ENCODE data around the gene SRCIN1. TPM values are rescaled to one million over a fixed set of nuclear protein-coding genes. Genes with fewer than 3 reads are reported as not detected.

Gene SRCIN1
- polyA plus RNA-seq, 2 donors, result 2.2 to 2.5 TPM

DNA sequence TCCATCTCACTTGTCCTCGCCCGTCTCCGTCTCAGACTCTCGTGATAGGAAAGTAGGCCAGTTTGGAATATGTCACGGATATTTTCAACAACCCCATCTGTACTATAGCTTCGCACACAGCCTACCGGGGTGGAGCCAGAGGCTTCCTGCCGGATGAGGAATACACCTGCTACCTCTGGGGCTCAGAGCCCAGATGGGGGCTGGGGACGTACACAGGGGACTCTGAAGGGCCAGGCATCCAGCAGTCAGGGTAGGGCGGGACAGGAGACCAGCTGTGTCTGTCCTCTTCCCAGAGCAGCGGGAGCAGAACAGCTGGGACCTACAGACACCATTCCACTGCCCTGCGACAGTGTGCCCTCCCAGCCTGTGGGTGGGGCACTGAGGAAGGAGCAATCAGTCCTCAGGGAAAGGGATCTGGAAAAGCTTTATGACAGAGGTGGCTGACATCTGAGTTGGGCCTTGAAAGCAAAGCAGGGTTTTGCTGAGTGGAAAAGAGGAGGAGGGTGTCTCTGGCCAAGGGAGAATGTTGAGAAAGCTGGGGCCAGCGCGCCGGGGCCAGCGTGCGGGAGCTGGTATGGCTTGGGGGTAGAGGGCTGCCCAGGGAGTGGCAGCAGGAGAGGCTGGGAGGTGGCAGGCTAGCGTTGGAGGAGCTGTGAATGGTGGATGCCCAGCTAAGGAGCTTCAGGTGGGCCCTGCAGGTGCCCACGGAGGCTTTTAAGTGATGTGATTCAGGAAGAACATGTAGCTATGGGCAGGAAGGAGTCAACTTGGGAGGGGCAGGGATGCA is 11.5 kb upstream of the SRCIN1 start:
- H3K27ac ChIP-seq (ENCODE audit: low read depth in 2 of 2, low read length in 1 of 2), result no peak overlapping the region
- no peaks in the 10 kb centered on the region for H3K4me1 ChIP-seq (ENCODE audit: control insufficient read depth in 2 of 2, insufficient read depth in 2 of 2, low read length in 1 of 2)
- H3K36me3 ChIP-seq (ENCODE audit: control insufficient read depth in 2 of 2, insufficient read depth in 2 of 2, low read length in 1 of 2), result no peaks in the 10 kb centered on the region
- no peaks in the 10 kb centered on the region for H3K27me3 ChIP-seq (ENCODE audit: control insufficient read depth in 1 of 2, insufficient read depth in 2 of 2, low read length in 2 of 2)
- no peak overlapping the region for H3K4me3 ChIP-seq (ENCODE audit: low read depth in 1 of 2, low read length in 2 of 2)
- WGBS, 2 donors, result 80% methylated on average over 19 of the region's 19 CpGs
- H3K9me3 ChIP-seq (ENCODE audit: control insufficient read depth in 2 of 2, insufficient read depth in 1 of 2, low read depth in 1 of 2, low read length in 1 of 2), result no peaks in the 10 kb centered on the region

DNA sequence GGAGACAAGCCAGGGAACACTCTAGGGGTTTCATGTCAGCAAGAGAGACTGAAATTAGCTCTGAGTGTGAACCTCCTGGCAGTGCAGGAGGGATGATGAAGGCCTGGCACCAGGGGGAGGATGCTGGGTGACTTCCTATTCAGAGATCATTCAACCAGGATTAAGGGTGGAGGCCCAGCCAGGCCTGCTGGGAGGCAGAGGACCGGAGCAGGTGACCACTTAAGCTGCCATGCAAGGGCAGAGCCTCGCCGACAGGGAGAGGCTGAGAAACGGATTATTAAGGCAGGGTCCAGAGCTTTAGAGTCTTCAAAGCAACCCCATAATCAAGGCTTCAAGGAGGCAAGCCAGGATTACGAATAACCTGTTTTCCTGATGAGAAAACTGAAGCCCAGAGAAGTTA is 10.6 kb upstream of the SRCIN1 start:
- Histone ChIP-seq H3K27me3 (ENCODE audit: control insufficient read depth in 1 of 2, insufficient read depth in 2 of 2, low read length in 2 of 2) (no peaks in the 10 kb centered on the region), H3K36me3 (ENCODE audit: control insufficient read depth in 2 of 2, insufficient read depth in 2 of 2, low read length in 1 of 2) (no peaks in the 10 kb centered on the region), H3K9me3 (ENCODE audit: control insufficient read depth in 2 of 2, insufficient read depth in 1 of 2, low read depth in 1 of 2, low read length in 1 of 2) (peaks cover 0 to 7% of the 10 kb centered on the region in 2 donors), H3K27ac (ENCODE audit: low read depth in 2 of 2, low read length in 1 of 2) (no peak overlapping the region), H3K4me1 (ENCODE audit: control insufficient read depth in 2 of 2, insufficient read depth in 2 of 2, low read length in 1 of 2) (no peaks in the 10 kb centered on the region), H3K4me3 (ENCODE audit: low read depth in 1 of 2, low read length in 2 of 2) (no peak overlapping the region)
- 72 to 80% methylated on average over 5 of the region's 5 CpGs for WGBS, 2 donors

GRCh38 chr17:38613981-38614779 is 8.4 kb upstream of the SRCIN1 start:
- Histone ChIP-seq H3K27ac (ENCODE audit: low read depth in 2 of 2, low read length in 1 of 2) (no peak overlapping the region), H3K4me1 (ENCODE audit: control insufficient read depth in 2 of 2, insufficient read depth in 2 of 2, low read length in 1 of 2) (no peaks in the 10 kb centered on the region), H3K36me3 (ENCODE audit: control insufficient read depth in 2 of 2, insufficient read depth in 2 of 2, low read length in 1 of 2) (no peaks in the 10 kb centered on the region), H3K9me3 (ENCODE audit: control insufficient read depth in 2 of 2, insufficient read depth in 1 of 2, low read depth in 1 of 2, low read length in 1 of 2) (peaks cover 0 to 7% of the 10 kb centered on the region in 2 donors), H3K4me3 (ENCODE audit: low read depth in 1 of 2, low read length in 2 of 2) (no peak overlapping the region), H3K27me3 (ENCODE audit: control insufficient read depth in 1 of 2, insufficient read depth in 2 of 2, low read length in 2 of 2) (no peaks in the 10 kb centered on the region)
- 69 to 80% methylated on average over 7 of the region's 7 CpGs for WGBS, 2 donors

- 85 to 89% methylated on average over 2 of the region's 2 CpGs for WGBS, 2 donors
- H3K4me1 ChIP-seq (ENCODE audit: control insufficient read depth in 2 of 2, insufficient read depth in 2 of 2, low read length in 1 of 2), result no peaks in the 10 kb centered on the region
- H3K27me3 ChIP-seq (ENCODE audit: control insufficient read depth in 1 of 2, insufficient read depth in 2 of 2, low read length in 2 of 2), result no peaks in the 10 kb centered on the region
- peaks cover 0 to 7% of the 10 kb centered on the region in 2 donors for H3K9me3 ChIP-seq (ENCODE audit: control insufficient read depth in 2 of 2, insufficient read depth in 1 of 2, low read depth in 1 of 2, low read length in 1 of 2)
- no peak overlapping the region for H3K27ac ChIP-seq (ENCODE audit: low read depth in 2 of 2, low read length in 1 of 2)
- no peak overlapping the region for H3K4me3 ChIP-seq (ENCODE audit: low read depth in 1 of 2, low read length in 2 of 2)
- no peaks in the 10 kb centered on the region for H3K36me3 ChIP-seq (ENCODE audit: control insufficient read depth in 2 of 2, insufficient read depth in 2 of 2, low read length in 1 of 2)
Measured at GRCh38 chr17:38613525-38613980, 7.8 kb upstream of the SRCIN1 start.

GRCh38 chr17:38611872-38612376 is 6.2 kb upstream of the SRCIN1 start:
- Histone ChIP-seq H3K27me3 (ENCODE audit: control insufficient read depth in 1 of 2, insufficient read depth in 2 of 2, low read length in 2 of 2) (no peaks in the 10 kb centered on the region), H3K36me3 (ENCODE audit: control insufficient read depth in 2 of 2, insufficient read depth in 2 of 2, low read length in 1 of 2) (no peaks in the 10 kb centered on the region)

DNA sequence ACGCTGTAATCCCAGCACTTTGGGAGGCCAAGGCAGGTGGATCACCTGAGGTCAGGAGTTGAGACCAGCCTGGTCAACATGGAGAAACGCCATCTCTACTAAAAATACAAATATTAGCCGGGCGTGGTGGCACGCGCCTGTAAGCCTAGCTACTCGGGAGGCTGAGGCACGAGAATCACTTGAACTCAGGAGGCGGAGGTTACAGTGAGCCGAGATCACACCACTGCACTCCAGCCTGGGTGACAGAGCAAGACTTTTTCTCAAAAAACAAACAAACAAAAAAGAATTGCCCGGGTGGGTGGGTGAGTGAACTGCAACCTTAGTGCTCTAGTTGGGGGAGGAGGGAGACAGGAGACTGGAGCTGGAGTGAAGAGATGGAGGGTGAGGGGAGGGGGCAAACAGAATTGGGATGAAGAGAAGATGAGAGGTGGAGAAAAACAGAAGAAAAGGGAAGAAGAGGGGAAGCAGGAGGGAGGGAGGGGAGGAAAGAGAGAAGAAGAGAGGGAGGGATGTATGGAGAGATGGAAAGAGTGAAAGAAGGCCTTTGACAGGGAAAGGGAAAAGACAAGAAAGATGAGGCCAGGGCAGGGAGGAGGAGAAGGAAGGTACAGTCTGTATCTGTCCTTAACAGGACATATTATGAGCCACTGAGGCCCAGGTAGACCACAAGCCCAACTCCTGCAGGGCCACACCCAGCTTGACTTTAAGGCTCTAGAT is 5.5 kb upstream of the SRCIN1 start:
- no peak overlapping the region for H3K4me3 ChIP-seq (ENCODE audit: low read depth in 1 of 2, low read length in 2 of 2)
- H3K27ac ChIP-seq (ENCODE audit: low read depth in 2 of 2, low read length in 1 of 2), result no peak overlapping the region
- H3K27me3 ChIP-seq (ENCODE audit: control insufficient read depth in 1 of 2, insufficient read depth in 2 of 2, low read length in 2 of 2), result no peaks in the 10 kb centered on the region
- no peaks in the 10 kb centered on the region for H3K36me3 ChIP-seq (ENCODE audit: control insufficient read depth in 2 of 2, insufficient read depth in 2 of 2, low read length in 1 of 2)
- WGBS, 2 donors, result 80 to 84% methylated on average over 11 of the region's 11 CpGs
- H3K4me1 ChIP-seq (ENCODE audit: control insufficient read depth in 2 of 2, insufficient read depth in 2 of 2, low read length in 1 of 2), result peaks cover 5 to 10% of the 10 kb centered on the region in 2 donors
- H3K9me3 ChIP-seq (ENCODE audit: control insufficient read depth in 2 of 2, insufficient read depth in 1 of 2, low read depth in 1 of 2, low read length in 1 of 2), result peaks cover 0 to 7% of the 10 kb centered on the region in 2 donors

More at GRCh38 chr17:38611872-38612376, 6.2 kb upstream of the SRCIN1 start:
- Histone ChIP-seq H3K4me1 (ENCODE audit: control insufficient read depth in 2 of 2, insufficient read depth in 2 of 2, low read length in 1 of 2) (peaks cover 0 to 5% of the 10 kb centered on the region in 2 donors), H3K4me3 (ENCODE audit: low read depth in 1 of 2, low read length in 2 of 2) (no peak overlapping the region), H3K9me3 (ENCODE audit: control insufficient read depth in 2 of 2, insufficient read depth in 1 of 2, low read depth in 1 of 2, low read length in 1 of 2) (peaks cover 0 to 7% of the 10 kb centered on the region in 2 donors), H3K27ac (ENCODE audit: low read depth in 2 of 2, low read length in 1 of 2) (no peak overlapping the region)
- 94% methylated on average over 6 of the region's 6 CpGs for WGBS, 2 donors

DNA sequence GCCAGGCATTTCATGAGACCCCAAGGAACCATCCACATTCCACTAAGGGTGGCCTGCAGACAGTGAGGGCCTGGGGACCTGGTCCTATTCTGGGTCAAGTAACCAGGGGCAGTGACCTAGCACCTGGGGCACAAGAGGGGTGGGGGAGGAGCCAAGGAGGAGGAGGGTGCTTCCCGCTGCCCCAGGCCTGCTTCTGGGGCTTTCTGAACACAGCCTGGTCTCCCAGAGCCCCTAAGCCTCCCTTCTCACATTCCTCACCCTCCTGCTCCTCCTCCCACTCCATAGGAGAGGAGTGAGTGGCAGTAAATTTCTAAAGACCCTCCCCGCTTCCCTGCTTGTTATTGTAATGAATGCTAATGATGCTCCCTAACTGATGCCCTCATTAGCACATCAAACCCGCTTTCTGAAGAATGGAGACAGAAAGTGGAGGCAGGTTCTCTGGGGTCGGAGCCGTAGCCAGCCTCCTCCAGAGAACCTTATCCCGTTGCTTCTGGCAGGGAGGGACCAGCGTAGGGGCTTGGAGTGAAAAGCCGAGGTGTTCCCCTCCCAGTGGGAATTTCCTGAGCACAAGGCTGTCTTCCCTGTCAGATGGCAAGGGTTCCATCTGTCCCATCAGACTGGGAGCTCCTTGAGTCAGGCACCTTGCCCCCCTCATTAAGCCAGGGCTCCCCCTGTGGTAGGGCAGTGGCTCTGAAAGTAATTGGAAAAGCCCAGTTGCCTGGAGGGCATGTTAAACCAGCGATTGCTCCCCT is 3.7 kb upstream of the SRCIN1 start:
- WGBS, 2 donors, result 46 to 49% methylated on average over 8 to 9 of the region's 9 CpGs
- Histone ChIP-seq H3K9me3 (ENCODE audit: control insufficient read depth in 2 of 2, insufficient read depth in 1 of 2, low read depth in 1 of 2, low read length in 1 of 2) (peaks cover 0 to 7% of the 10 kb centered on the region in 2 donors), H3K27ac (ENCODE audit: low read depth in 2 of 2, low read length in 1 of 2) (no peak overlapping the region), H3K27me3 (ENCODE audit: control insufficient read depth in 1 of 2, insufficient read depth in 2 of 2, low read length in 2 of 2) (peaks cover 0 to 4% of the 10 kb centered on the region in 2 donors), H3K4me3 (ENCODE audit: low read depth in 1 of 2, low read length in 2 of 2) (no peak overlapping the region), H3K36me3 (ENCODE audit: control insufficient read depth in 2 of 2, insufficient read depth in 2 of 2, low read length in 1 of 2) (no peaks in the 10 kb centered on the region), H3K4me1 (ENCODE audit: control insufficient read depth in 2 of 2, insufficient read depth in 2 of 2, low read length in 1 of 2) (peaks cover 6 to 10% of the 10 kb centered on the region in 2 donors)

GRCh38 chr17:38608648-38609047 is 2.9 kb upstream of the SRCIN1 start:
- Histone ChIP-seq H3K4me3 (ENCODE audit: low read depth in 1 of 2, low read length in 2 of 2) (no peak overlapping the region), H3K27me3 (ENCODE audit: control insufficient read depth in 1 of 2, insufficient read depth in 2 of 2, low read length in 2 of 2) (peaks cover 0 to 4% of the 10 kb centered on the region in 2 donors), H3K36me3 (ENCODE audit: control insufficient read depth in 2 of 2, insufficient read depth in 2 of 2, low read length in 1 of 2) (no peaks in the 10 kb centered on the region), H3K9me3 (ENCODE audit: control insufficient read depth in 2 of 2, insufficient read depth in 1 of 2, low read depth in 1 of 2, low read length in 1 of 2) (peaks cover 0 to 7% of the 10 kb centered on the region in 2 donors), H3K27ac (ENCODE audit: low read depth in 2 of 2, low read length in 1 of 2) (no peak overlapping the region), H3K4me1 (ENCODE audit: control insufficient read depth in 2 of 2, insufficient read depth in 2 of 2, low read length in 1 of 2) (peaks cover 6 to 10% of the 10 kb centered on the region in 2 donors)
- 56 to 58% methylated on average over 4 of the region's 4 CpGs for WGBS, 2 donors
